ENCODE results near the gene SFTPB.
A peak's percentile ranks its signal among the peaks of the same experiment; 100 is the strongest.

Gene SFTPB

GRCh38 chr2:85707304-85707703, 39.3 kb upstream of the SFTPB start (continued):
- no peak for TF ChIP-seq ZBTB11 (tag by site-specific recombination; conservative IDR thresholded peaks at IDR 0.05; ENCODE audit: low read depth)
- peak; percentile 69 for TF ChIP-seq ZEB2 (tag by site-specific recombination; IDR thresholded peaks at IDR 0.05)
- no peak for TF ChIP-seq ZNF37A (tag by site-specific recombination; IDR thresholded peaks at IDR 0.05)
- TF ChIP-seq ZNF549 (tag by site-specific recombination; IDR thresholded peaks at IDR 0.05), result no peak
- peak; percentile 45; the same call in 1 of the 2 replicates for TF ChIP-seq ZNF394 (tag by site-specific recombination; IDR thresholded peaks at IDR 0.05; ENCODE audit: borderline replicate concordance)
- 0 out of 2 replicates have a peak, but pooled peaks have one; percentile 60 for TF ChIP-seq ZNF324 (tag by site-specific recombination; IDR thresholded peaks at IDR 0.05)

- ChIA-PET POLR2A (interaction anchor here (0.6 kb wide), 1 partner anchor 143 kb away, joined by 3 read pairs; no protein-coding TSS in a partner anchor), CTCF (interaction anchor here (0.7 to 7.1 kb wide), 22 partner anchors 9 to 318 kb away, joined by 3 to 54 read pairs (median 5); partner anchors contain the start of gene GNLY)
- H3K4me1 ChIP-seq (ENCODE audit: control insufficient read depth, insufficient read depth, low read length), result no peaks in the 10 kb centered on the region; the same call in 1 of the 2 replicates
- no peaks in the 10 kb centered on the region for H3K36me3 ChIP-seq (ENCODE audit: control insufficient read depth in 2 of 2, insufficient read depth in 1 of 2, low read length in 2 of 2)
- no peak overlapping the region for H3K4me3 ChIP-seq (ENCODE audit: low read depth, low read length)
- H3K9me3 ChIP-seq (ENCODE audit: control insufficient read depth, insufficient read depth, low read depth, low read length), result no peaks in the 10 kb centered on the region
- H3K27ac ChIP-seq (ENCODE audit: extremely low read depth, low read depth, low read length), result no peak overlapping the region
- TF ChIP-seq ZNF670 (tag by site-specific recombination; IDR thresholded peaks at IDR 0.05; ENCODE audit: low read depth) (no peak), TSHZ1 (tag by site-specific recombination; IDR thresholded peaks at IDR 0.05; ENCODE audit: borderline replicate concordance) (no peak), ZNF785 (tag by site-specific recombination; IDR thresholded peaks at IDR 0.05) (no peak), ZNF585B (tag by site-specific recombination; IDR thresholded peaks at IDR 0.05) (no peak), ZBTB11 (tag by site-specific recombination; conservative IDR thresholded peaks at IDR 0.05; ENCODE audit: low read depth) (no peak), ZNF311 (tag by site-specific recombination; IDR thresholded peaks at IDR 0.05; ENCODE audit: borderline replicate concordance) (no peak)
- TF ChIP-seq, protein P1, sequence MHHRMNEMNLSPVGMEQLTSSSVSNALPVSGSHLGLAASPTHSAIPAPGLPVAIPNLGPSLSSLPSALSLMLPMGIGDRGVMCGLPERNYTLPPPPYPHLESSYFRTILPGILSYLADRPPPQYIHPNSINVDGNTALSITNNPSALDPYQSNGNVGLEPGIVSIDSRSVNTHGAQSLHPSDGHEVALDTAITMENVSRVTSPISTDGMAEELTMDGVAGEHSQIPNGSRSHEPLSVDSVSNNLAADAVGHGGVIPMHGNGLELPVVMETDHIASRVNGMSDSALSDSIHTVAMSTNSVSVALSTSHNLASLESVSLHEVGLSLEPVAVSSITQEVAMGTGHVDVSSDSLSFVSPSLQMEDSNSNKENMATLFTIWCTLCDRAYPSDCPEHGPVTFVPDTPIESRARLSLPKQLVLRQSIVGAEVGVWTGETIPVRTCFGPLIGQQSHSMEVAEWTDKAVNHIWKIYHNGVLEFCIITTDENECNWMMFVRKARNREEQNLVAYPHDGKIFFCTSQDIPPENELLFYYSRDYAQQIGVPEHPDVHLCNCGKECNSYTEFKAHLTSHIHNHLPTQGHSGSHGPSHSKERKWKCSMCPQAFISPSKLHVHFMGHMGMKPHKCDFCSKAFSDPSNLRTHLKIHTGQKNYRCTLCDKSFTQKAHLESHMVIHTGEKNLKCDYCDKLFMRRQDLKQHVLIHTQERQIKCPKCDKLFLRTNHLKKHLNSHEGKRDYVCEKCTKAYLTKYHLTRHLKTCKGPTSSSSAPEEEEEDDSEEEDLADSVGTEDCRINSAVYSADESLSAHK (tag by site-specific recombination; IDR thresholded peaks at IDR 0.05), result no peak
Observed at GRCh38 chr2:85706599-85707296, 38.7 kb upstream of the SFTPB start.
